Liver (tissue), 9 donors: ENCODE data around the gene PTPRD. TPM values are rescaled to one million over a fixed set of nuclear protein-coding genes. Genes with fewer than 3 reads are reported as not detected.

ENCODE experiments used
- DNase-seq: peaks from one replicate; pipeline ENCODE4 v3.0.0-alpha.2; 2017; ENCODE audit warnings: low spot score
- H3K27ac ChIP-seq, 2 donors: one replicate each; pipeline ENCODE4 v1.7.0; 2013; ENCODE audit warnings: inconsistent platforms in 2 of 2, low read length in 2 of 2, control low read depth in 1 of 2, low read depth in 1 of 2, mild to moderate bottlenecking in 1 of 2
- H3K27me3 ChIP-seq, 4 donors: one replicate each; pipeline versions ENCODE4 v1.6.1 to v1.7.0; 2013; ENCODE audit warnings: low read length in 3 of 4, inconsistent platforms in 1 of 4, mild to moderate bottlenecking in 1 of 4, moderate library complexity in 1 of 4; ENCODE audit not compliant: control insufficient read depth in 4 of 4, insufficient read depth in 4 of 4
- H3K36me3 ChIP-seq, 4 donors: one replicate each; pipeline versions ENCODE4 v1.6.1 to v1.7.0; 2013; ENCODE audit warnings: low read length in 3 of 4, mild to moderate bottlenecking in 3 of 4, low read depth in 1 of 4, moderate library complexity in 1 of 4; ENCODE audit not compliant: control insufficient read depth in 4 of 4, insufficient read depth in 3 of 4
- H3K4me1 ChIP-seq, 4 donors: one replicate each; pipeline versions ENCODE4 v1.6.1 to v1.7.0; 2013; ENCODE audit warnings: low read length in 3 of 4, mild to moderate bottlenecking in 3 of 4, moderate library complexity in 1 of 4; ENCODE audit not compliant: control insufficient read depth in 4 of 4, insufficient read depth in 4 of 4
- H3K4me3 ChIP-seq, 3 donors: one replicate each; pipeline versions ENCODE4 v1.6.1 to v1.7.0; 2013; ENCODE audit warnings: low read length in 3 of 3, control low read depth in 1 of 3, low read depth in 1 of 3, mild to moderate bottlenecking in 1 of 3
- H3K9ac ChIP-seq, 2 donors: one replicate each; pipeline ENCODE4 v1.7.0; 2013; ENCODE audit warnings: low read length in 2 of 2, mild to moderate bottlenecking in 2 of 2, moderate library complexity in 2 of 2, control low read depth in 1 of 2, low read depth in 1 of 2
- H3K9me3 ChIP-seq, 4 donors: one replicate each; pipeline versions ENCODE4 v1.6.1 to v1.7.0; 2013; ENCODE audit warnings: low read length in 3 of 4; ENCODE audit not compliant: control insufficient read depth in 4 of 4
- EGR1 ChIP-seq, 2 donors: IDR thresholded peaks; 2 replicates each; pipeline ENCODE4 v1.6.1; 2016 to 2018; ENCODE audit warnings: antibody characterized with exemption in 2 of 2, low read depth in 2 of 2
- FOXA1 ChIP-seq: IDR thresholded peaks from 2 replicates; pipeline ENCODE4 v1.6.1; 2016; ENCODE audit warnings: antibody characterized with exemption
- FOXA2 ChIP-seq: IDR thresholded peaks from 2 replicates; pipeline ENCODE4 v1.6.1; 2016; ENCODE audit warnings: antibody characterized with exemption
- GABPA ChIP-seq, 2 donors: IDR thresholded peaks in 1 of 2; conservative IDR thresholded peaks in 1 of 2; 2 replicates each; pipeline ENCODE4 v1.6.1; 2016; ENCODE audit warnings: antibody characterized with exemption in 2 of 2, mild to moderate bottlenecking in 1 of 2, moderate library complexity in 1 of 2
- HNF4A ChIP-seq, 2 donors: conservative IDR thresholded peaks; 2 replicates each; pipeline ENCODE4 v1.6.1; 2016; ENCODE audit warnings: antibody characterized with exemption in 2 of 2, mild to moderate bottlenecking in 2 of 2
- JUND ChIP-seq, 2 donors: IDR thresholded peaks; 2 replicates each; pipeline ENCODE4 v1.6.1; 2016; ENCODE audit warnings: antibody characterized with exemption in 2 of 2
- MAX ChIP-seq: IDR thresholded peaks from 2 replicates; pipeline ENCODE4 v1.6.1; 2016; ENCODE audit warnings: antibody characterized with exemption
- NR2F2 ChIP-seq: IDR thresholded peaks from 2 replicates; pipeline ENCODE4 v1.6.1; 2016; ENCODE audit warnings: antibody characterized with exemption
- REST ChIP-seq: IDR thresholded peaks from 2 replicates; pipeline ENCODE4 v1.6.1; 2016; ENCODE audit warnings: antibody characterized with exemption, mild to moderate bottlenecking
- RXRA ChIP-seq, 2 donors: IDR thresholded peaks; 2 replicates each; pipeline ENCODE4 v1.6.1; 2017 to 2018; ENCODE audit warnings: antibody characterized with exemption in 2 of 2, mild to moderate bottlenecking in 1 of 2
- SP1 ChIP-seq: IDR thresholded peaks from 2 replicates; pipeline ENCODE4 v1.6.1; 2018; ENCODE audit warnings: antibody characterized with exemption, mild to moderate bottlenecking
- TAF1 ChIP-seq: conservative IDR thresholded peaks from 2 replicates; pipeline ENCODE4 v1.6.1; 2016; ENCODE audit warnings: antibody characterized with exemption, mild to moderate bottlenecking
- YY1 ChIP-seq: IDR thresholded peaks from 2 replicates; pipeline ENCODE4 v1.6.1; 2016; ENCODE audit warnings: antibody characterized with exemption, mild to moderate bottlenecking
- WGBS: extraction: QIAGEN DNeasy Blood & Tissue Kit; methylation state at CpG from one replicate; pipeline ENCODE4 v1.1.7; 2013; 5-methylcytosine and 5-hydroxymethylcytosine counted together
- polyA plus RNA-seq, 2 donors: library from polyadenylated mRNA; stranded (reverse) in 1 of 2; unstranded in 1 of 2; fragments of 200-250 nt in 1 of 2; fragments of >200 nt in 1 of 2; fragmentation: Nextera tagmentation in 1 of 2; extraction: Ambion mirVana in 1 of 2; gene quantifications; one replicate each; pipeline versions ENCODE4 v1.2.1 to v1.2.3, GENCODE V29; 2013 to 2015
- total RNA-seq, 2 donors: library from RNA; depleted of rRNA; stranded (reverse); fragments of >200 nt; gene quantifications; one replicate each; pipeline ENCODE4 v1.2.3, GENCODE V29; 2014
- TF ChIP-seq, protein P1 (sequence below): IDR thresholded peaks from 2 replicates; pipeline ENCODE4 v1.6.1; 2016; ENCODE audit warnings: antibody characterized with exemption
- TF ChIP-seq, protein P2 (sequence below): fragments of 150-350 bp; IDR thresholded peaks from 2 replicates; pipeline ENCODE4 v1.5.1; 2017; ENCODE audit warnings: improper control_type of control experiment, low read depth, low read length; ENCODE audit not compliant: missing input control
- TF ChIP-seq, protein P3 (sequence below): IDR thresholded peaks from 2 replicates; pipeline ENCODE4 v1.6.1; 2016; ENCODE audit warnings: antibody characterized with exemption
- donor health status: healthy.
- donor health status: healthy.
- donor health status: healthy.
- donor health status: healthy.
- donor health status: healthy.

The PTPRD gene
- total and polyA plus RNA-seq, 4 donors = 0.78 to 34.2 (median 4.7) TPM

- DNase-seq = no peak
- H3K9ac ChIP-seq = no peak overlapping the region
- H3K9me3 ChIP-seq = no peaks in the 10 kb centered on the region
- no peak for TF ChIP-seq REST
- TF ChIP-seq FOXA2 = no peak
- TF ChIP-seq TAF1 = no peak
- no peak for TF ChIP-seq HNF4A (conservative IDR thresholded peaks at IDR 0.05)
- no peak for TF ChIP-seq NR2F2
- TF ChIP-seq, protein P1, sequence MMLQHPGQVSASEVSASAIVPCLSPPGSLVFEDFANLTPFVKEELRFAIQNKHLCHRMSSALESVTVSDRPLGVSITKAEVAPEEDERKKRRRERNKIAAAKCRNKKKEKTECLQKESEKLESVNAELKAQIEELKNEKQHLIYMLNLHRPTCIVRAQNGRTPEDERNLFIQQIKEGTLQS = no peak
- TF ChIP-seq JUND (IDR thresholded peaks at IDR 0.05) = no peak
- TF ChIP-seq RXRA (IDR thresholded peaks at IDR 0.05) = no peak
- TF ChIP-seq EGR1 (IDR thresholded peaks at IDR 0.05; ENCODE audit: low read depth in 2 of 2) = no peak
- no peak for TF ChIP-seq FOXA1
- TF ChIP-seq, protein P2, sequence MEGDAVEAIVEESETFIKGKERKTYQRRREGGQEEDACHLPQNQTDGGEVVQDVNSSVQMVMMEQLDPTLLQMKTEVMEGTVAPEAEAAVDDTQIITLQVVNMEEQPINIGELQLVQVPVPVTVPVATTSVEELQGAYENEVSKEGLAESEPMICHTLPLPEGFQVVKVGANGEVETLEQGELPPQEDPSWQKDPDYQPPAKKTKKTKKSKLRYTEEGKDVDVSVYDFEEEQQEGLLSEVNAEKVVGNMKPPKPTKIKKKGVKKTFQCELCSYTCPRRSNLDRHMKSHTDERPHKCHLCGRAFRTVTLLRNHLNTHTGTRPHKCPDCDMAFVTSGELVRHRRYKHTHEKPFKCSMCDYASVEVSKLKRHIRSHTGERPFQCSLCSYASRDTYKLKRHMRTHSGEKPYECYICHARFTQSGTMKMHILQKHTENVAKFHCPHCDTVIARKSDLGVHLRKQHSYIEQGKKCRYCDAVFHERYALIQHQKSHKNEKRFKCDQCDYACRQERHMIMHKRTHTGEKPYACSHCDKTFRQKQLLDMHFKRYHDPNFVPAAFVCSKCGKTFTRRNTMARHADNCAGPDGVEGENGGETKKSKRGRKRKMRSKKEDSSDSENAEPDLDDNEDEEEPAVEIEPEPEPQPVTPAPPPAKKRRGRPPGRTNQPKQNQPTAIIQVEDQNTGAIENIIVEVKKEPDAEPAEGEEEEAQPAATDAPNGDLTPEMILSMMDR = no peak
- TF ChIP-seq, protein P3, sequence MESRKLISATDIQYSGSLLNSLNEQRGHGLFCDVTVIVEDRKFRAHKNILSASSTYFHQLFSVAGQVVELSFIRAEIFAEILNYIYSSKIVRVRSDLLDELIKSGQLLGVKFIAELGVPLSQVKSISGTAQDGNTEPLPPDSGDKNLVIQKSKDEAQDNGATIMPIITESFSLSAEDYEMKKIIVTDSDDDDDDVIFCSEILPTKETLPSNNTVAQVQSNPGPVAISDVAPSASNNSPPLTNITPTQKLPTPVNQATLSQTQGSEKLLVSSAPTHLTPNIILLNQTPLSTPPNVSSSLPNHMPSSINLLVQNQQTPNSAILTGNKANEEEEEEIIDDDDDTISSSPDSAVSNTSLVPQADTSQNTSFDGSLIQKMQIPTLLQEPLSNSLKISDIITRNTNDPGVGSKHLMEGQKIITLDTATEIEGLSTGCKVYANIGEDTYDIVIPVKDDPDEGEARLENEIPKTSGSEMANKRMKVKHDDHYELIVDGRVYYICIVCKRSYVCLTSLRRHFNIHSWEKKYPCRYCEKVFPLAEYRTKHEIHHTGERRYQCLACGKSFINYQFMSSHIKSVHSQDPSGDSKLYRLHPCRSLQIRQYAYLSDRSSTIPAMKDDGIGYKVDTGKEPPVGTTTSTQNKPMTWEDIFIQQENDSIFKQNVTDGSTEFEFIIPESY = no peak
- no peak for TF ChIP-seq MAX
- TF ChIP-seq YY1 = no peak
- TF ChIP-seq GABPA (IDR thresholded peaks at IDR 0.05 in 1 of 2, conservative IDR thresholded peaks at IDR 0.05 in 1 of 2) = no peak
- no peaks in the 10 kb centered on the region for H3K27me3 ChIP-seq
- H3K4me1 ChIP-seq = peaks cover 0 to 2% (median 0%) of the 10 kb centered on the region in 4 donors
- no peak overlapping the region for H3K27ac ChIP-seq
- H3K36me3 ChIP-seq = no peaks in the 10 kb centered on the region
- H3K4me3 ChIP-seq = no peak overlapping the region
- WGBS = 89% methylated on average over 1 of the region's 1 CpG
Measured at GRCh38 chr9:10052181-10052580, 560.6 kb downstream of the PTPRD start.

DNA sequence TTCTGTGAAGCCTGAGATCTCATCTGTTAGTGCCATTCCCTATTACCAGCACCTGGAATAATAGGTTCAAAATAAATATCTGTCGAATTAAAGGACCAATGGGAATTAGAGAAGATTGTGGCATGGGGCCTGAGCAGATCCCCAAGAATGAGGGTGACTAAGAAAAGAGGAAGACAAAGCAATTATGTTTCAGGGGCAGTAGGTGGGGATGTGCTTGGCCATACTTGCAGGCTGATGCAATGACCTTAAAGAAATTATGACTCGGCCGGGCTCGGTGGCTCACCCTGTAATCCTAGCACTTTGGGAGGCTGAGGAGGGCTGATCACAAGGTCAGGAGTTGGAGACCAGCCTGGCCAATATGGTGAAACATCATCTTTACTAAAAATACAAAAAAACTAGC, 562.8 kb downstream of the PTPRD start:
- 86% methylated on average over 4 of the region's 4 CpGs for WGBS
- DNase-seq = no peak
- Histone ChIP-seq H3K36me3 (no peaks in the 10 kb centered on the region), H3K27me3 (no peaks in the 10 kb centered on the region), H3K9ac (no peak overlapping the region), H3K27ac (no peak overlapping the region), H3K9me3 (no peaks in the 10 kb centered on the region), H3K4me3 (no peak overlapping the region), H3K4me1 (peaks cover 0 to 2% (median 0%) of the 10 kb centered on the region in 4 donors)
- no peak for TF ChIP-seq NR2F2
- TF ChIP-seq MAX = no peak
- TF ChIP-seq YY1 = no peak
- no peak for TF ChIP-seq TAF1
- no peak for TF ChIP-seq HNF4A (conservative IDR thresholded peaks at IDR 0.05)
- no peak for TF ChIP-seq FOXA1
- no peak for TF ChIP-seq SP1
- TF ChIP-seq, protein P3 = no peak
